Activated T-cell treated with anti-CD3 and anti-CD28 coated beads for 4 hours (primary cell): Measurements from ENCODE around the gene PRMT6.

Source experiments
- DNase-seq: peaks from one replicate; pipeline ENCODE4 v3.0.0-alpha.2; 2020

Gene PRMT6

DNA sequence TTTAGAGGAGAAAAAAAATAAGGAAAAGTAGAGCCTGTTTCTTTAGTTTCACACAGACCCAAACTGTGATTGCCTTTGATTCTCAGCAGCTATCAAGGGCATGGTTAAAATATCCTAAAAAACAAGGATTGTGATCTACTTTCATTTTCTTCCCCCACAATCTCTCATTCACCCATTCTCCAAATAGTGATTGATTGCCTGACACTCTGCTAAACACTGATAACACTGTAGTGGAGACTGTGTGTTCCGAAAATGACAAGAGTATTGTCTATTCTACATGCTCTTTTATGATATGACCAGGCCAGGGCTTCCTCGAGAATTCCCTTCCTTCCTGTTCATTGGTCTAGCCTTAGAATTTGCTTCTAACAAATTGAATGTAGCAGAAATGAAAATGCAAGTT is 40.2 kb downstream of the PRMT6 start:
- DNase-seq, result no peak

DNA sequence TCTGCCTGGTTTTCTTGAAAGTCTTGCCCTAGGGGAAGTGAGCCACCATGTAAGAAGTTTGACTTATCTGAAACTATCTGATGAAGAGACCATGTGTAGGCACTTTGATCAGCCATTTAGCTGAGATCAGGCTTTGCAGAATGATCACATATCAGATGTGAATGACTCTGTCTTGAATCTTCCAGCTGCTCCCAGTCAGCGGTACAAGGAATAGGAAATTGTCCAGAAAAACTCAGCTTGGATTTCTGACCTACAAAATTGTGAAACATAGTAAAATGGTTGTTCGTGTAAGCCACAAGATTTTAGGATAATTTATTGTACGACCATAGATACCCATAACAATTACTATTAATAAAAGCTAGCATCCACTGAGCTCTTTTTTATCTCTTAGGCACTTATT is 42.5 kb downstream of the PRMT6 start:
- no peak for DNase-seq

- DNase-seq, result no peak
These were observed 44.0 kb downstream of the PRMT6 start for GRCh38 chr1:107100331-107100984.

DNA sequence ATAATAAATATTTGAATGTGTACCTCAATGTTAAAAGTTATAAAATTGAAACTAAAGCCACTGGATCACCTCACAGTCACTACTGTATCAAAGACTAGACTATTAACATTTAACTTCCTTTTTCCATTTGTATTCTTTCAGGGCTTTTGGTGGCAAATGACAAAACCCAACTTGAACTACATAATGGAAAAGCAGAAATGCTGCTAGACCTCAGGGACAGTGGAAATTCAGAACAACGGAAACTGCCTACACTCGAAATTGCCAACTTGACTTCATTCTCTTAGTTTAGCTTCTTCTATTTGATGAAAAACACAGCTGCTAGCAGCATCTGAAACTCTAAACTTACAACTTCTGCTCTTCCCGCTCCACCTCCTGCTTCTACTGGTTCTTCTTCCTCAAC is 49.4 kb downstream of the PRMT6 start:
- DNase-seq, result no peak
